ENCODE data around the gene CCDC3. TPM values are rescaled to one million over a fixed set of nuclear protein-coding genes. Genes with fewer than 3 reads are reported as not detected.

Gene CCDC3
- total and polyA plus RNA-seq, 4 donors = 2.2 to 12.3 (median 6.6) TPM

- DNase-seq (ENCODE audit: low spot score) = no peak
- H3K4me3 ChIP-seq (ENCODE audit: low read depth in 1 of 3, low read length in 3 of 3) = no peak overlapping the region
Measured at GRCh38 chr10:13051126-13051694, 49.7 kb upstream of the CCDC3 start.

More at GRCh38 chr10:13051126-13051694, 49.7 kb upstream of the CCDC3 start:
- Histone ChIP-seq H3K27me3 (ENCODE audit: control insufficient read depth in 4 of 4, insufficient read depth in 4 of 4, low read length in 3 of 4) (no peaks in the 10 kb centered on the region), H3K36me3 (ENCODE audit: control insufficient read depth in 4 of 4, insufficient read depth in 3 of 4, low read depth in 1 of 4, low read length in 3 of 4) (no peaks in the 10 kb centered on the region), H3K4me1 (ENCODE audit: control insufficient read depth in 4 of 4, insufficient read depth in 4 of 4, low read length in 3 of 4) (no peaks in the 10 kb centered on the region), H3K27ac (ENCODE audit: low read depth in 1 of 2, low read length in 2 of 2) (no peak overlapping the region), H3K9me3 (ENCODE audit: control insufficient read depth in 4 of 4, low read length in 3 of 4) (no peaks in the 10 kb centered on the region), H3K9ac (ENCODE audit: low read depth in 1 of 2, low read length in 2 of 2) (no peak overlapping the region)
- WGBS = 60% methylated on average over 7 of the region's 7 CpGs
- TF ChIP-seq SP1 (IDR thresholded peaks at IDR 0.05) = no peak
- no peak for TF ChIP-seq ATF3 (IDR thresholded peaks at IDR 0.05)
- TF ChIP-seq JUND (IDR thresholded peaks at IDR 0.05) = no peak
- TF ChIP-seq HNF4A (conservative IDR thresholded peaks at IDR 0.05) = no peak
- no peak for TF ChIP-seq RXRA (IDR thresholded peaks at IDR 0.05)
- TF ChIP-seq EGR1 (IDR thresholded peaks at IDR 0.05; ENCODE audit: low read depth in 2 of 2) = no peak
- no peak for TF ChIP-seq FOXA2 (IDR thresholded peaks at IDR 0.05)
- TF ChIP-seq CTCF (IDR thresholded peaks at IDR 0.05; ENCODE audit: low read depth, low read length, missing input control) = no peak
- no peak for TF ChIP-seq REST (IDR thresholded peaks at IDR 0.05)
- TF ChIP-seq HNF4G (IDR thresholded peaks at IDR 0.05) = no peak
- no peak for TF ChIP-seq YY1 (IDR thresholded peaks at IDR 0.05)
- no peak for TF ChIP-seq ZBTB33 (IDR thresholded peaks at IDR 0.05)
- TF ChIP-seq TAF1 (conservative IDR thresholded peaks at IDR 0.05) = no peak
- TF ChIP-seq NR2F2 (IDR thresholded peaks at IDR 0.05) = no peak
- TF ChIP-seq MAX (IDR thresholded peaks at IDR 0.05) = no peak
- TF ChIP-seq RAD21 (IDR thresholded peaks at IDR 0.05) = no peak
- TF ChIP-seq GABPA (IDR thresholded peaks at IDR 0.05 in 1 of 2, conservative IDR thresholded peaks at IDR 0.05 in 1 of 2) = no peak
- TF ChIP-seq FOXA1 (IDR thresholded peaks at IDR 0.05) = no peak

Data from liver (tissue), 9 donors.